GM23338 (cell line): ENCODE data around the gene ATXN8OS. TPM values are rescaled to one million over a fixed set of nuclear protein-coding genes. Genes with fewer than 3 reads are reported as not detected.

Source experiments
- ATAC-seq: fragments of 200-7000 bp; cut with Tn5 transposase; 3 replicates; pipeline ENCODE4 v1.9.1; 2020
- DNase-seq: peaks from one replicate; pipeline ENCODE4 v3.0.0-alpha.2; 2015; ENCODE audit warnings: low spot score
- H2AFZ ChIP-seq: fragments of 200-600 bp; sonication (generic); 2 replicates; pipeline ENCODE4 v1.8.0; 2016; ENCODE audit warnings: antibody characterized with exemption, mild to moderate bottlenecking, moderate library complexity
- H3F3A ChIP-seq: fragments of 200-600 bp; sonication (generic); replicated peaks from 2 replicates; pipeline ENCODE4 v1.8.0; 2017; ENCODE audit warnings: antibody characterized with exemption, mixed run types, low read depth
- H3K27ac ChIP-seq: fragments of 200-600 bp; sonication (generic); 2 replicates; pipeline ENCODE4 v1.6.1; 2016; ENCODE audit warnings: low read depth
- H3K27me3 ChIP-seq: fragments of 200-600 bp; sonication (generic); 2 replicates; pipeline ENCODE4 v1.8.0; 2016; ENCODE audit warnings: mild to moderate bottlenecking, mixed run types, moderate library complexity; ENCODE audit not compliant: insufficient read depth
- H3K36me3 ChIP-seq: fragments of 200-600 bp; sonication (generic); 2 replicates; pipeline ENCODE4 v1.8.0; 2016; ENCODE audit warnings: mild to moderate bottlenecking; ENCODE audit not compliant: insufficient read depth
- H3K4me1 ChIP-seq: fragments of 200-600 bp; sonication (generic); 2 replicates; pipeline ENCODE4 v1.8.0; 2016; ENCODE audit warnings: mild to moderate bottlenecking, moderate library complexity; ENCODE audit not compliant: insufficient read depth
- H3K4me2 ChIP-seq: fragments of 200-600 bp; sonication (generic); 2 replicates; pipeline ENCODE4 v1.7.1; 2017; ENCODE audit warnings: mixed run types
- H3K4me3 ChIP-seq: fragments of 200-600 bp; sonication (generic); 2 replicates; pipeline ENCODE4 v1.6.1; 2016; ENCODE audit warnings: mixed run types
- H3K79me2 ChIP-seq: fragments of 200-600 bp; sonication (generic); replicated peaks from 2 replicates; pipeline ENCODE4 v1.8.0; 2017; ENCODE audit warnings: mild to moderate bottlenecking; ENCODE audit not compliant: insufficient read depth
- H3K9me2 ChIP-seq: fragments of 200-600 bp; sonication (generic); 2 replicates; pipeline ENCODE4 v1.8.0; 2017; ENCODE audit not compliant: insufficient read depth
- H4K20me1 ChIP-seq: fragments of 200-600 bp; sonication (generic); replicated peaks from 2 replicates; pipeline ENCODE4 v1.8.0; 2017; ENCODE audit warnings: mild to moderate bottlenecking; ENCODE audit not compliant: insufficient read depth
- H3K27ac Mint-ChIP-seq: 2 replicates; pipeline ENCODE4 v1.8.0; 2020; ENCODE audit warnings: inconsistent platforms, mild to moderate bottlenecking, moderate library complexity, mixed read lengths
- H3K27me3 Mint-ChIP-seq: 3 replicates; pipeline ENCODE4 v1.8.0; 2022; ENCODE audit warnings: low read depth, mild to moderate bottlenecking, moderate library complexity, mixed read lengths, inconsistent platforms; ENCODE audit not compliant: insufficient read depth, poor library complexity
- H3K36me3 Mint-ChIP-seq: 3 replicates; pipeline ENCODE4 v1.8.0; 2021; ENCODE audit warnings: low read depth, mild to moderate bottlenecking, inconsistent platforms, moderate library complexity, mixed read lengths
- H3K4me1 Mint-ChIP-seq: 3 replicates; pipeline ENCODE4 v1.8.0; 2020; ENCODE audit warnings: mild to moderate bottlenecking, inconsistent platforms, mixed read lengths
- H3K4me3 Mint-ChIP-seq: 3 replicates; pipeline ENCODE4 v1.8.0; 2021; ENCODE audit warnings: moderate library complexity, mild to moderate bottlenecking, inconsistent platforms, mixed read lengths
- H3K9me3 Mint-ChIP-seq: 3 replicates; pipeline ENCODE4 v1.8.0; 2020; ENCODE audit warnings: moderate library complexity, mild to moderate bottlenecking, inconsistent platforms, mixed read lengths
- CREB1 ChIP-seq: fragments of 250-450 bp; sonication (Bioruptor Pico); IDR thresholded peaks from 2 replicates; pipeline ENCODE4 v1.5.0; 2020; ENCODE audit warnings: low read depth, mild to moderate bottlenecking, moderate library complexity
- CTCF ChIP-seq, 2 experiments: fragments of 200-600 bp in 1 of 2; sonication (generic) in 1 of 2; conservative IDR thresholded peaks; 2 replicates each; pipeline versions ENCODE4 v1.5.1 to v1.6.1; 2016 to 2017; ENCODE audit warnings: antibody characterized with exemption in 2 of 2, low read depth in 2 of 2, mild to moderate bottlenecking in 2 of 2, moderate library complexity in 1 of 2
- EZH2 ChIP-seq: fragments of 200-600 bp; sonication (generic); IDR thresholded peaks from one replicate; pipeline ENCODE4 v1.8.0; 2017; ENCODE audit warnings: antibody characterized with exemption, mild to moderate bottlenecking, low read depth; ENCODE audit not compliant: unreplicated experiment
- EZH2phosphoT487 ChIP-seq: fragments of 200-600 bp; sonication (generic); IDR thresholded peaks from one replicate; pipeline ENCODE4 v1.8.1; 2018; ENCODE audit warnings: antibody characterized with exemption; ENCODE audit not compliant: unreplicated experiment
- JUNB ChIP-seq: IDR thresholded peaks from one replicate; pipeline ENCODE4 v1.6.1; 2016; ENCODE audit warnings: antibody characterized with exemption; ENCODE audit not compliant: unreplicated experiment
- NANOG ChIP-seq: IDR thresholded peaks from 2 replicates; pipeline ENCODE4 v1.6.1; 2016; ENCODE audit warnings: antibody characterized with exemption, borderline replicate concordance
- POLR2AphosphoS5 ChIP-seq: IDR thresholded peaks from 2 replicates; pipeline ENCODE4 v1.6.1; 2016; ENCODE audit warnings: antibody characterized with exemption, low read depth
- STAT1 ChIP-seq: IDR thresholded peaks from one replicate; pipeline ENCODE4 v1.6.1; 2016; ENCODE audit warnings: antibody characterized with exemption; ENCODE audit not compliant: unreplicated experiment
- ZNF114 ChIP-seq: fragments of 250-450 bp; sonication (Bioruptor Pico); IDR thresholded peaks from 2 replicates; pipeline ENCODE4 v1.5.0; 2020; ENCODE audit warnings: mild to moderate bottlenecking, moderate library complexity
- ZNF331 ChIP-seq: fragments of 250-450 bp; sonication (Bioruptor Pico); IDR thresholded peaks from 2 replicates; pipeline ENCODE4 v1.5.0; 2020; ENCODE audit warnings: low read depth, mild to moderate bottlenecking, moderate library complexity
- polyA plus RNA-seq: library from polyadenylated mRNA; unstranded; fragments of >200 nt; fragmentation: Nextera tagmentation; extraction: Ambion mirVana; gene quantifications from 2 replicates; pipeline ENCODE4 v1.2.1, GENCODE V29; 2016
- total RNA-seq: library from RNA; depleted of rRNA; stranded (reverse); fragments of >200 nt; shearing (Covaris generic); gene quantifications from 2 replicates; pipeline ENCODE4 v1.2.3, GENCODE V29; 2014
- TF ChIP-seq, protein P1 (sequence below): IDR thresholded peaks from 2 replicates; pipeline ENCODE4 v1.6.1; 2016; ENCODE audit warnings: antibody characterized with exemption
- TF ChIP-seq, protein P2 (sequence below): fragments of 250-450 bp; sonication (Bioruptor Pico); IDR thresholded peaks from 2 replicates; pipeline ENCODE4 v1.5.0; 2020; ENCODE audit warnings: mild to moderate bottlenecking, moderate library complexity
- TF ChIP-seq, protein P3 (sequence below): IDR thresholded peaks from one replicate; pipeline ENCODE4 v1.6.1; 2018; ENCODE audit warnings: antibody characterized with exemption; ENCODE audit not compliant: unreplicated experiment

The ATXN8OS gene
- total and polyA plus RNA-seq, 2 experiments from 2014 or later = not detected

DNA sequence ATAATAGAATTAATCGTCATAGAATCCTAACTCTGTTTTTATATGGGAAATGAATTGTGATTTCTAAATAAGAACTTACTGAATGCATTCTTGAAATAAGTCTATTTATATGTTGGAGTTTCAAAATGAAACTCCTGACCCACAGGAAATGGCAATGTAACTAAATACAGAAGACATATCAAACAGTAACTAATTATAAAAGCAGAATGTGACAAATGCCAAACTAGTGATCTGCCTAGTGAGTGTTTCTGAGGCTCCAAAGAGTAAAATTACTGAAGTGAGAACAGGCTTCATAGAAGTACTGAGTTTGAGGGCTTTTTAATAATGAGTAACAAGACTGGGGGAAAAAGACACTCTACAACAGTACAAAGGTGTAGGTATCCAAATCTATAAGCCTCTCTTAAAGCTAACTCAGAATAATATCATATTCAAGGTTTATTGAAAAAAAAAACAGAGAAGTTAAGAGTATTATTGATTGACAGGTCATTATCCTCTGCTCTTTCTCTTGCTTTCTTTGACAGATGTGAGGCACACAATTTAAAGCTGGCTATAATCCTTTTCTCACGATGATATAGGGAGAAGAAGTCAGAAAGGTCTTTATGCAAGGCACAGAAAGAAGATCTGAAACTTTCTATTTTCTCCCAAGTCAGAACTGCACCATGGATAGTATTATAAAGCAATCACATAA lies 17.4 kb upstream of the ATXN8OS start:
- ATAC-seq (no peak), DNase-seq (no peak)
- Histone ChIP-seq H3F3A (no peaks in the 10 kb centered on the region), H3K4me3 (no peak overlapping the region), H3K4me2 (no peak overlapping the region), H3K79me2 (no peaks in the 10 kb centered on the region), H3K4me1 (0 out of 2 replicates have a peak, but pooled peaks cover 6% of the 10 kb centered on the region), H3K27ac (no peak overlapping the region), H3K36me3 (no peaks in the 10 kb centered on the region), H4K20me1 (no peaks in the 10 kb centered on the region), H3K9me2 (no peaks in the 10 kb centered on the region), H3K27me3 (no peaks in the 10 kb centered on the region), H2AFZ (no peak overlapping the region)
- H3K4me1 Mint-ChIP-seq = peaks cover 14% of the 10 kb centered on the region
- H3K27ac Mint-ChIP-seq = no peak overlapping the region
- TF ChIP-seq POLR2AphosphoS5 (no peak), EZH2phosphoT487 (no peak), CREB1 (CRISPR knock-in tag) (no peak), EZH2 (no peak), NANOG (no peak), ZNF114 (CRISPR knock-in tag) (no peak), ZNF331 (CRISPR knock-in tag) (no peak), JUNB (no peak), CTCF (conservative IDR thresholded peaks at IDR 0.05; ENCODE audit: low read depth in 2 of 2) (no peak), STAT1 (no peak)
- TF ChIP-seq, protein P1, sequence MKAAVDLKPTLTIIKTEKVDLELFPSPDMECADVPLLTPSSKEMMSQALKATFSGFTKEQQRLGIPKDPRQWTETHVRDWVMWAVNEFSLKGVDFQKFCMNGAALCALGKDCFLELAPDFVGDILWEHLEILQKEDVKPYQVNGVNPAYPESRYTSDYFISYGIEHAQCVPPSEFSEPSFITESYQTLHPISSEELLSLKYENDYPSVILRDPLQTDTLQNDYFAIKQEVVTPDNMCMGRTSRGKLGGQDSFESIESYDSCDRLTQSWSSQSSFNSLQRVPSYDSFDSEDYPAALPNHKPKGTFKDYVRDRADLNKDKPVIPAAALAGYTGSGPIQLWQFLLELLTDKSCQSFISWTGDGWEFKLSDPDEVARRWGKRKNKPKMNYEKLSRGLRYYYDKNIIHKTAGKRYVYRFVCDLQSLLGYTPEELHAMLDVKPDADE = no peak
- TF ChIP-seq, protein P2, sequence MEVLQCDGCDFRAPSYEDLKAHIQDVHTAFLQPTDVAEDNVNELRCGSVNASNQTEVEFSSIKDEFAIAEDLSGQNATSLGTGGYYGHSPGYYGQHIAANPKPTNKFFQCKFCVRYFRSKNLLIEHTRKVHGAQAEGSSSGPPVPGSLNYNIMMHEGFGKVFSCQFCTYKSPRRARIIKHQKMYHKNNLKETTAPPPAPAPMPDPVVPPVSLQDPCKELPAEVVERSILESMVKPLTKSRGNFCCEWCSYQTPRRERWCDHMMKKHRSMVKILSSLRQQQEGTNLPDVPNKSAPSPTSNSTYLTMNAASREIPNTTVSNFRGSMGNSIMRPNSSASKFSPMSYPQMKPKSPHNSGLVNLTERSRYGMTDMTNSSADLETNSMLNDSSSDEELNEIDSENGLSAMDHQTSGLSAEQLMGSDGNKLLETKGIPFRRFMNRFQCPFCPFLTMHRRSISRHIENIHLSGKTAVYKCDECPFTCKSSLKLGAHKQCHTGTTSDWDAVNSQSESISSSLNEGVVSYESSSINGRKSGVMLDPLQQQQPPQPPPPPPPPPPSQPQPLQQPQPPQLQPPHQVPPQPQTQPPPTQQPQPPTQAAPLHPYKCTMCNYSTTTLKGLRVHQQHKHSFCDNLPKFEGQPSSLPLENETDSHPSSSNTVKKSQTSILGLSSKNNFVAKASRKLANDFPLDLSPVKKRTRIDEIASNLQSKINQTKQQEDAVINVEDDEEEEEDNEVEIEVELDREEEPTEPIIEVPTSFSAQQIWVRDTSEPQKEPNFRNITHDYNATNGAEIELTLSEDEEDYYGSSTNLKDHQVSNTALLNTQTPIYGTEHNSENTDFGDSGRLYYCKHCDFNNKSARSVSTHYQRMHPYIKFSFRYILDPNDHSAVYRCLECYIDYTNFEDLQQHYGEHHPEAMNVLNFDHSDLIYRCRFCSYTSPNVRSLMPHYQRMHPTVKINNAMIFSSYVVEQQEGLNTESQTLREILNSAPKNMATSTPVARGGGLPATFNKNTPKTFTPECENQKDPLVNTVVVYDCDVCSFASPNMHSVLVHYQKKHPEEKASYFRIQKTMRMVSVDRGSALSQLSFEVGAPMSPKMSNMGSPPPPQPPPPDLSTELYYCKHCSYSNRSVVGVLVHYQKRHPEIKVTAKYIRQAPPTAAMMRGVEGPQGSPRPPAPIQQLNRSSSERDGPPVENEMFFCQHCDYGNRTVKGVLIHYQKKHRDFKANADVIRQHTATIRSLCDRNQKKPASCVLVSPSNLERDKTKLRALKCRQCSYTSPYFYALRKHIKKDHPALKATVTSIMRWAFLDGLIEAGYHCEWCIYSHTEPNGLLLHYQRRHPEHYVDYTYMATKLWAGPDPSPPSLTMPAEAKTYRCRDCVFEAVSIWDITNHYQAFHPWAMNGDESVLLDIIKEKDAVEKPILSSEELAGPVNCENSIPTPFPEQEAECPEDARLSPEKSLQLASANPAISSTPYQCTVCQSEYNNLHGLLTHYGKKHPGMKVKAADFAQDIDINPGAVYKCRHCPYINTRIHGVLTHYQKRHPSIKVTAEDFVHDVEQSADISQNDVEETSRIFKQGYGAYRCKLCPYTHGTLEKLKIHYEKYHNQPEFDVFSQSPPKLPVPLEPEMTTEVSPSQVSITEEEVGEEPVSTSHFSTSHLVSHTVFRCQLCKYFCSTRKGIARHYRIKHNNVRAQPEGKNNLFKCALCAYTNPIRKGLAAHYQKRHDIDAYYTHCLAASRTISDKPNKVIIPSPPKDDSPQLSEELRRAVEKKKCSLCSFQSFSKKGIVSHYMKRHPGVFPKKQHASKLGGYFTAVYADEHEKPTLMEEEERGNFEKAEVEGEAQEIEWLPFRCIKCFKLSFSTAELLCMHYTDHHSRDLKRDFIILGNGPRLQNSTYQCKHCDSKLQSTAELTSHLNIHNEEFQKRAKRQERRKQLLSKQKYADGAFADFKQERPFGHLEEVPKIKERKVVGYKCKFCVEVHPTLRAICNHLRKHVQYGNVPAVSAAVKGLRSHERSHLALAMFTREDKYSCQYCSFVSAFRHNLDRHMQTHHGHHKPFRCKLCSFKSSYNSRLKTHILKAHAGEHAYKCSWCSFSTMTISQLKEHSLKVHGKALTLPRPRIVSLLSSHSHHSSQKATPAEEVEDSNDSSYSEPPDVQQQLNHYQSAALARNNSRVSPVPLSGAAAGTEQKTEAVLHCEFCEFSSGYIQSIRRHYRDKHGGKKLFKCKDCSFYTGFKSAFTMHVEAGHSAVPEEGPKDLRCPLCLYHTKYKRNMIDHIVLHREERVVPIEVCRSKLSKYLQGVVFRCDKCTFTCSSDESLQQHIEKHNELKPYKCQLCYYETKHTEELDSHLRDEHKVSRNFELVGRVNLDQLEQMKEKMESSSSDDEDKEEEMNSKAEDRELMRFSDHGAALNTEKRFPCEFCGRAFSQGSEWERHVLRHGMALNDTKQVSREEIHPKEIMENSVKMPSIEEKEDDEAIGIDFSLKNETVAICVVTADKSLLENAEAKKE (CRISPR knock-in tag) = no peak
- TF ChIP-seq, protein P3, sequence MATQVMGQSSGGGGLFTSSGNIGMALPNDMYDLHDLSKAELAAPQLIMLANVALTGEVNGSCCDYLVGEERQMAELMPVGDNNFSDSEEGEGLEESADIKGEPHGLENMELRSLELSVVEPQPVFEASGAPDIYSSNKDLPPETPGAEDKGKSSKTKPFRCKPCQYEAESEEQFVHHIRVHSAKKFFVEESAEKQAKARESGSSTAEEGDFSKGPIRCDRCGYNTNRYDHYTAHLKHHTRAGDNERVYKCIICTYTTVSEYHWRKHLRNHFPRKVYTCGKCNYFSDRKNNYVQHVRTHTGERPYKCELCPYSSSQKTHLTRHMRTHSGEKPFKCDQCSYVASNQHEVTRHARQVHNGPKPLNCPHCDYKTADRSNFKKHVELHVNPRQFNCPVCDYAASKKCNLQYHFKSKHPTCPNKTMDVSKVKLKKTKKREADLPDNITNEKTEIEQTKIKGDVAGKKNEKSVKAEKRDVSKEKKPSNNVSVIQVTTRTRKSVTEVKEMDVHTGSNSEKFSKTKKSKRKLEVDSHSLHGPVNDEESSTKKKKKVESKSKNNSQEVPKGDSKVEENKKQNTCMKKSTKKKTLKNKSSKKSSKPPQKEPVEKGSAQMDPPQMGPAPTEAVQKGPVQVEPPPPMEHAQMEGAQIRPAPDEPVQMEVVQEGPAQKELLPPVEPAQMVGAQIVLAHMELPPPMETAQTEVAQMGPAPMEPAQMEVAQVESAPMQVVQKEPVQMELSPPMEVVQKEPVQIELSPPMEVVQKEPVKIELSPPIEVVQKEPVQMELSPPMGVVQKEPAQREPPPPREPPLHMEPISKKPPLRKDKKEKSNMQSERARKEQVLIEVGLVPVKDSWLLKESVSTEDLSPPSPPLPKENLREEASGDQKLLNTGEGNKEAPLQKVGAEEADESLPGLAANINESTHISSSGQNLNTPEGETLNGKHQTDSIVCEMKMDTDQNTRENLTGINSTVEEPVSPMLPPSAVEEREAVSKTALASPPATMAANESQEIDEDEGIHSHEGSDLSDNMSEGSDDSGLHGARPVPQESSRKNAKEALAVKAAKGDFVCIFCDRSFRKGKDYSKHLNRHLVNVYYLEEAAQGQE = no peak
- no peak overlapping the region for H3K4me3 Mint-ChIP-seq
- no peaks in the 10 kb centered on the region for H3K36me3 Mint-ChIP-seq
- no peaks in the 10 kb centered on the region for H3K9me3 Mint-ChIP-seq
- peaks cover 2% of the 10 kb centered on the region for H3K27me3 Mint-ChIP-seq
